Liver (tissue), 9 donors: ENCODE data around the gene JAK2. TPM values are rescaled to one million over a fixed set of nuclear protein-coding genes. Genes with fewer than 3 reads are reported as not detected.

Experiments
- DNase-seq: peaks from one replicate; pipeline ENCODE4 v3.0.0-alpha.2; 2017; ENCODE audit warnings: low spot score
- H3K27ac ChIP-seq, 2 donors: one replicate each; pipeline ENCODE4 v1.7.0; 2013; ENCODE audit warnings: inconsistent platforms in 2 of 2, low read length in 2 of 2, control low read depth in 1 of 2, low read depth in 1 of 2, mild to moderate bottlenecking in 1 of 2
- H3K27me3 ChIP-seq, 4 donors: one replicate each; pipeline versions ENCODE4 v1.6.1 to v1.7.0; 2013; ENCODE audit warnings: low read length in 3 of 4, inconsistent platforms in 1 of 4, mild to moderate bottlenecking in 1 of 4, moderate library complexity in 1 of 4; ENCODE audit not compliant: control insufficient read depth in 4 of 4, insufficient read depth in 4 of 4
- H3K36me3 ChIP-seq, 4 donors: one replicate each; pipeline versions ENCODE4 v1.6.1 to v1.7.0; 2013; ENCODE audit warnings: low read length in 3 of 4, mild to moderate bottlenecking in 3 of 4, low read depth in 1 of 4, moderate library complexity in 1 of 4; ENCODE audit not compliant: control insufficient read depth in 4 of 4, insufficient read depth in 3 of 4
- H3K4me1 ChIP-seq, 4 donors: one replicate each; pipeline versions ENCODE4 v1.6.1 to v1.7.0; 2013; ENCODE audit warnings: low read length in 3 of 4, mild to moderate bottlenecking in 3 of 4, moderate library complexity in 1 of 4; ENCODE audit not compliant: control insufficient read depth in 4 of 4, insufficient read depth in 4 of 4
- H3K4me3 ChIP-seq, 3 donors: one replicate each; pipeline versions ENCODE4 v1.6.1 to v1.7.0; 2013; ENCODE audit warnings: low read length in 3 of 3, control low read depth in 1 of 3, low read depth in 1 of 3, mild to moderate bottlenecking in 1 of 3
- H3K9ac ChIP-seq, 2 donors: one replicate each; pipeline ENCODE4 v1.7.0; 2013; ENCODE audit warnings: low read length in 2 of 2, mild to moderate bottlenecking in 2 of 2, moderate library complexity in 2 of 2, control low read depth in 1 of 2, low read depth in 1 of 2
- H3K9me3 ChIP-seq, 4 donors: one replicate each; pipeline versions ENCODE4 v1.6.1 to v1.7.0; 2013; ENCODE audit warnings: low read length in 3 of 4; ENCODE audit not compliant: control insufficient read depth in 4 of 4
- EGR1 ChIP-seq, 2 donors: IDR thresholded peaks; 2 replicates each; pipeline ENCODE4 v1.6.1; 2016 to 2018; ENCODE audit warnings: antibody characterized with exemption in 2 of 2, low read depth in 2 of 2
- FOXA1 ChIP-seq: IDR thresholded peaks from 2 replicates; pipeline ENCODE4 v1.6.1; 2016; ENCODE audit warnings: antibody characterized with exemption
- GABPA ChIP-seq, 2 donors: IDR thresholded peaks in 1 of 2; conservative IDR thresholded peaks in 1 of 2; 2 replicates each; pipeline ENCODE4 v1.6.1; 2016; ENCODE audit warnings: antibody characterized with exemption in 2 of 2, mild to moderate bottlenecking in 1 of 2, moderate library complexity in 1 of 2
- JUND ChIP-seq, 2 donors: IDR thresholded peaks; 2 replicates each; pipeline ENCODE4 v1.6.1; 2016; ENCODE audit warnings: antibody characterized with exemption in 2 of 2
- NR2F2 ChIP-seq: IDR thresholded peaks from 2 replicates; pipeline ENCODE4 v1.6.1; 2016; ENCODE audit warnings: antibody characterized with exemption
- RAD21 ChIP-seq, 2 donors: IDR thresholded peaks; 2 replicates each; pipeline ENCODE4 v1.6.1; 2016; ENCODE audit warnings: antibody characterized with exemption in 2 of 2, mild to moderate bottlenecking in 2 of 2
- RXRA ChIP-seq, 2 donors: IDR thresholded peaks; 2 replicates each; pipeline ENCODE4 v1.6.1; 2017 to 2018; ENCODE audit warnings: antibody characterized with exemption in 2 of 2, mild to moderate bottlenecking in 1 of 2
- SP1 ChIP-seq: IDR thresholded peaks from 2 replicates; pipeline ENCODE4 v1.6.1; 2018; ENCODE audit warnings: antibody characterized with exemption, mild to moderate bottlenecking
- WGBS: extraction: QIAGEN DNeasy Blood & Tissue Kit; methylation state at CpG from one replicate; pipeline ENCODE4 v1.1.7; 2013; 5-methylcytosine and 5-hydroxymethylcytosine counted together
- polyA plus RNA-seq, 2 donors: library from polyadenylated mRNA; stranded (reverse) in 1 of 2; unstranded in 1 of 2; fragments of 200-250 nt in 1 of 2; fragments of >200 nt in 1 of 2; fragmentation: Nextera tagmentation in 1 of 2; extraction: Ambion mirVana in 1 of 2; gene quantifications; one replicate each; pipeline versions ENCODE4 v1.2.1 to v1.2.3, GENCODE V29; 2013 to 2015
- total RNA-seq, 2 donors: library from RNA; depleted of rRNA; stranded (reverse); fragments of >200 nt; gene quantifications; one replicate each; pipeline ENCODE4 v1.2.3, GENCODE V29; 2014
- TF ChIP-seq, protein P1 (sequence below): IDR thresholded peaks from 2 replicates; pipeline ENCODE4 v1.6.1; 2016; ENCODE audit warnings: antibody characterized with exemption
- TF ChIP-seq, protein P2 (sequence below): IDR thresholded peaks from 2 replicates; pipeline ENCODE4 v1.6.1; 2016; ENCODE audit warnings: antibody characterized with exemption
- TF ChIP-seq, protein P3 (sequence below): fragments of 150-350 bp; IDR thresholded peaks from 2 replicates; pipeline ENCODE4 v1.5.1; 2017; ENCODE audit warnings: improper control_type of control experiment, low read depth, low read length; ENCODE audit not compliant: missing input control
- donor health status: healthy.
- donor health status: healthy.
- donor health status: healthy.
- donor health status: healthy.
- donor health status: healthy.

The JAK2 gene
- total and polyA plus RNA-seq, 4 donors: 1.5 to 21.5 (median 5.1) TPM

DNA sequence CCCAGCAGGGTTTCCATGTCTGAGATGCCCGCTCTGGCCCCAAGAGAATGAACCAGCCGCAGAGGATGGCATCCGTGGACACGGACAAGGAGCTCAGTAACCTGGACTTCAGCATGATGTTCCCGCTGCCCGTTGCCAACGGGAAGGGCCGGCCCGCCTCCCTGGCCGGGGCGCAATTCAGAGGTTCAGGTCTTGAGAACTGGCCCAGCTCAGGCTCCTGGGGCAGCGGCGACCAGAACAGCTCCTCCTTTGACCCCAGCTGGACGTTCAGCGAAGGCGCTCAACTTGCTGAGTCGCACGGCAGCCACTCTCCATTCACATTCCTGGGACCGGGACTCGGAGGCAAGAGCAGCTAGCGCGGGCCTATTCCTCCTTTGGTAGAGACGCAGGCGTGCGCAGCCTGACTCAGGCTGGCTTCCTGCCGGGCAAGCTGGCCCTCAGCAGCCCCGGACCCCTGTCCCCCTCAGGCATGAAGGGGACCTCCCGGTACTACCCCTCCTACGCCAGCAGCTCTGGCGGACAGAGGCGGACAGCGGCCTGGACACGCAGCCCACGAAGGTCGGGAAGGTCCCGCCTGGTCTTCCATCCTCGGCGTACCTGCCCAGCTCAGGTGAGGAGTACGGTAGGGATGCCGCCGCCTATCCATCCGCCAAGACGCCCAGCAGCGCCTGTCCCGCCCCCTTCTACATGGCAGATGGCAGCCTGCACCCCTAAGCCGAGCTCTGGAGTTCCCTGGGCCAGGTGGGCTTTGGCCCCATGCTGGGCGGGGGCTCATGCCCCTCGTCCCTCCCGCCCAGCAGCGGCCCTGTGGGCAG, 126.0 kb downstream of the JAK2 start:
- Histone ChIP-seq H3K27me3 (no peaks in the 10 kb centered on the region), H3K36me3 (peaks cover 4 to 29% (median 13%) of the 10 kb centered on the region in 4 donors), H3K9me3 (peaks cover 0 to 4% (median 3%) of the 10 kb centered on the region in 4 donors), H3K4me1 (no peaks in the 10 kb centered on the region), H3K9ac (no peak overlapping the region), H3K4me3 (no peak overlapping the region), H3K27ac (no peak overlapping the region)
- 98% methylated on average over 50 of the region's 50 CpGs for WGBS
- no peak for DNase-seq
- no peak for TF ChIP-seq JUND (IDR thresholded peaks at IDR 0.05)

- Histone ChIP-seq H3K4me1 (no peaks in the 10 kb centered on the region), H3K27ac (no peak overlapping the region), H3K4me3 (no peak overlapping the region), H3K36me3 (peaks cover 4 to 29% (median 13%) of the 10 kb centered on the region in 4 donors), H3K9me3 (peaks cover 0 to 4% (median 3%) of the 10 kb centered on the region in 4 donors), H3K27me3 (no peaks in the 10 kb centered on the region), H3K9ac (no peak overlapping the region)
- TF ChIP-seq FOXA1: no peak
- TF ChIP-seq EGR1 (IDR thresholded peaks at IDR 0.05; ENCODE audit: low read depth in 2 of 2): no peak
- no peak for TF ChIP-seq JUND (IDR thresholded peaks at IDR 0.05)
- no peak for TF ChIP-seq SP1
- TF ChIP-seq, protein P1, sequence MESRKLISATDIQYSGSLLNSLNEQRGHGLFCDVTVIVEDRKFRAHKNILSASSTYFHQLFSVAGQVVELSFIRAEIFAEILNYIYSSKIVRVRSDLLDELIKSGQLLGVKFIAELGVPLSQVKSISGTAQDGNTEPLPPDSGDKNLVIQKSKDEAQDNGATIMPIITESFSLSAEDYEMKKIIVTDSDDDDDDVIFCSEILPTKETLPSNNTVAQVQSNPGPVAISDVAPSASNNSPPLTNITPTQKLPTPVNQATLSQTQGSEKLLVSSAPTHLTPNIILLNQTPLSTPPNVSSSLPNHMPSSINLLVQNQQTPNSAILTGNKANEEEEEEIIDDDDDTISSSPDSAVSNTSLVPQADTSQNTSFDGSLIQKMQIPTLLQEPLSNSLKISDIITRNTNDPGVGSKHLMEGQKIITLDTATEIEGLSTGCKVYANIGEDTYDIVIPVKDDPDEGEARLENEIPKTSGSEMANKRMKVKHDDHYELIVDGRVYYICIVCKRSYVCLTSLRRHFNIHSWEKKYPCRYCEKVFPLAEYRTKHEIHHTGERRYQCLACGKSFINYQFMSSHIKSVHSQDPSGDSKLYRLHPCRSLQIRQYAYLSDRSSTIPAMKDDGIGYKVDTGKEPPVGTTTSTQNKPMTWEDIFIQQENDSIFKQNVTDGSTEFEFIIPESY: no peak
- TF ChIP-seq, protein P2, sequence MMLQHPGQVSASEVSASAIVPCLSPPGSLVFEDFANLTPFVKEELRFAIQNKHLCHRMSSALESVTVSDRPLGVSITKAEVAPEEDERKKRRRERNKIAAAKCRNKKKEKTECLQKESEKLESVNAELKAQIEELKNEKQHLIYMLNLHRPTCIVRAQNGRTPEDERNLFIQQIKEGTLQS: no peak
- TF ChIP-seq, protein P3, sequence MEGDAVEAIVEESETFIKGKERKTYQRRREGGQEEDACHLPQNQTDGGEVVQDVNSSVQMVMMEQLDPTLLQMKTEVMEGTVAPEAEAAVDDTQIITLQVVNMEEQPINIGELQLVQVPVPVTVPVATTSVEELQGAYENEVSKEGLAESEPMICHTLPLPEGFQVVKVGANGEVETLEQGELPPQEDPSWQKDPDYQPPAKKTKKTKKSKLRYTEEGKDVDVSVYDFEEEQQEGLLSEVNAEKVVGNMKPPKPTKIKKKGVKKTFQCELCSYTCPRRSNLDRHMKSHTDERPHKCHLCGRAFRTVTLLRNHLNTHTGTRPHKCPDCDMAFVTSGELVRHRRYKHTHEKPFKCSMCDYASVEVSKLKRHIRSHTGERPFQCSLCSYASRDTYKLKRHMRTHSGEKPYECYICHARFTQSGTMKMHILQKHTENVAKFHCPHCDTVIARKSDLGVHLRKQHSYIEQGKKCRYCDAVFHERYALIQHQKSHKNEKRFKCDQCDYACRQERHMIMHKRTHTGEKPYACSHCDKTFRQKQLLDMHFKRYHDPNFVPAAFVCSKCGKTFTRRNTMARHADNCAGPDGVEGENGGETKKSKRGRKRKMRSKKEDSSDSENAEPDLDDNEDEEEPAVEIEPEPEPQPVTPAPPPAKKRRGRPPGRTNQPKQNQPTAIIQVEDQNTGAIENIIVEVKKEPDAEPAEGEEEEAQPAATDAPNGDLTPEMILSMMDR: no peak
- TF ChIP-seq GABPA (IDR thresholded peaks at IDR 0.05 in 1 of 2, conservative IDR thresholded peaks at IDR 0.05 in 1 of 2): no peak
- WGBS: 99% methylated on average over 28 of the region's 28 CpGs
- DNase-seq: no peak
Measured at GRCh38 chr9:5111696-5112095, 126.6 kb downstream of the JAK2 start.

DNA sequence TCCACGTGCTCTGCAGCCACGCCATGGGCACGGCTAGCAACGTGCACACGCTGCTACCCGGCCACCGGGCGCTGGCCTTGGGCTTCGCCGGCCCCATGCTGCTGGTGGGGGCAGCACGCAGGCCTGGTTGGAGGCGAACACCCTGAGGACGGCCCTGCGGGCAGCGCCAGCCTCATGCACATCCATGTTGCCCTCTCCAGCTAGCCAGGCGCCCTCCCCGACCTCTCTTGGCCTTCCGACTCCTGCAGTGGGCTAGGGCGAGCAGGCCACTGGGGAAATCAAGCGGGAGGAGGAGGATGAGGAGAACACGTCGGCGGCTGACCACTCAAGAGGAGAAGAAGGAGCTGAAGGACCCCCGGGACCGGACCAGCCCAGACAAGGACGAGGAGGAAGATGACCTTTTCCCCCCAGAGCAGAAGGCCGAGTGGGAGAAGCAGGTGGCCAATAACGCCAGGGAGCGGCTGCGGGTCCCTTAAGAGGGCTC, 127.1 kb downstream of the JAK2 start:
- Histone ChIP-seq H3K4me1 (no peaks in the 10 kb centered on the region), H3K27ac (no peak overlapping the region), H3K27me3 (no peaks in the 10 kb centered on the region), H3K9ac (no peak overlapping the region), H3K9me3 (peaks cover 0 to 4% (median 3%) of the 10 kb centered on the region in 4 donors), H3K36me3 (peaks cover 4 to 29% (median 13%) of the 10 kb centered on the region in 4 donors), H3K4me3 (no peak overlapping the region)
- WGBS: 97% methylated on average over 30 of the region's 30 CpGs
- TF ChIP-seq EGR1 (IDR thresholded peaks at IDR 0.05; ENCODE audit: low read depth in 2 of 2) (no peak), RAD21 (IDR thresholded peaks at IDR 0.05) (no peak), GABPA (IDR thresholded peaks at IDR 0.05 in 1 of 2, conservative IDR thresholded peaks at IDR 0.05 in 1 of 2) (no peak), RXRA (IDR thresholded peaks at IDR 0.05) (no peak), NR2F2 (no peak)
- TF ChIP-seq, protein P1: no peak
- TF ChIP-seq, protein P3: no peak
- no peak for DNase-seq
